Occipital lobe (tissue), 2 donors: ENCODE measurements around the gene CFAP54. TPM values are rescaled to one million over a fixed set of nuclear protein-coding genes. Genes with fewer than 3 reads are reported as not detected.

ENCODE experiments used
- DNase-seq: peaks from one replicate; lab custom pipeline; 2025; lab: John Stamatoyannopoulos, UW
- total RNA-seq: library from RNA; depleted of rRNA; stranded (reverse); fragments of >200 nt; gene quantifications from one replicate; pipeline ENCODE4 v1.2.3, GENCODE V29; 2014

The CFAP54 gene
- total RNA-seq, 1 donor from 2014 or later = 5.9 TPM

DNA sequence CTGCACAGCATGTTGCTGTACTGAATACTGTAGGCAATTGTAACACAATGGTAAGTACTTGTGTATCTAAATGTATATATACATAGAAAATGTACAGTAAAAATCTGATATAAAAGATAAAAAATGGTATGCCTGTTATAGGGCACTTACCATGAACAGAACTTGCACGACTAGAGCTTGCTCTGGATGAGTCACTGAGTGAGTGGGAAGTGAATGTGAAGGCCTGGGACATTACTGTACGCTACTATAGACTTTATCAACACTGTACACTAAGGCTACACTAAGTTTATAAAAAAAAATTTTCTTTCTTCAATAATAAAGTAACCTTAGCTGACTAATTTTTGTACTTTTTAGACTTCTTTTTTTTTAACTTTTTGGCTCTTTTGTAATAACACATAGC is 393.5 kb downstream of the CFAP54 start:
- DNase-seq = no peak

GRCh38 chr12:96883571-96883970 is 394.2 kb downstream of the CFAP54 start:
- DNase-seq = no peak

DNA sequence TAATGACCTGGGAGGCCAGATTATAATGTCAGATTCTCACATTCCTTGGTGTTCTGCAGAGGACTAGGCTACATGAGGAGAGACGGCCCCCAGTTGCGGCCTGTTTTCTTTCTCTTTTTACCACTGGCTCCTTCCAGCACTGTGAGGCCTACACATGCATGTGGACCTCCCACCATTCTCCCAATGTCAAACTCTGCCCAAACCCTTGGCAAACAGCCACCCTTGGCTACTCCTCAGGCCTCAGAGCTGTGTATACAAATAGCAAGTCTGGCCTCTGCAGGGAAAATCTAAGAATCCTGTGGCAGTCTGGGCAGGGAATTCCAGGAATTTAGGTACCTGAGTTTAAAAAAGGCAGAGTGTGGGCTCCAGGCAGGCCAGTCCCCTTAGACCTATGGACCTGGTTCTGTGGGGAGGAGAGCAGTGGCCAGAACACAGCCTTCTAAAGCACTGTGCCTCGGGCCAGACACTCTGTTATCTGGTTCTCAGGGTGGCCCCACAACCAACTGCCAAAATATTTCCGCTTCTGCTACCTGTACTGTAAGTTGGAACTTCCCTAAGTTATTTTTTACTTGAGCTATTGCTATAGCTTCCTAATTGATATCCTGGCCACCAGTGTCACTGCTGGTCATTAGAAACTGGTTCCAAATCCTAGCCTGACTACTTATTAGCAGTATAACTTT is 397.8 kb downstream of the CFAP54 start:
- peak; percentile 0 for DNase-seq

- no peak for DNase-seq
These were observed 400.0 kb downstream of the CFAP54 start for GRCh38 chr12:96889273-96889933.

- DNase-seq = no peak
These were observed 401.0 kb downstream of the CFAP54 start for GRCh38 chr12:96890331-96890730.

DNA sequence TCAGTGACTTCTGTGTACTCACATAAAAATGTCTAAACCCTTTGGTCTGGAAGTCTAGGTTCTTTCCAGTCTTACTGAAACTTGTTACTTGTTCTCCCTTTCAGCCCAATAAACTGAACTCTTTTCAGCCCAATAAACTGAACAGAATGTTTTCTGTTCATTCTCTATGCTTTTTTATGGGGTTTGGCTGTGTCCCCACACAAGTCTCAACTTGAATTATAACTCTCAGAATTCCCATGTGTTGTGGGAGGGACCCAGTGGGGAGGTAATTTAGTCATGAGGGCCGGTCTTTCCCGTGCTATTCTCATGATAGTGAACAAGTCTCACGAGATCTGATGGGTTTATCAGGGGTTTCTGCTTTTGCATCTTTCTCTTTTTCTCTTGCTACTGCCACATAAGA is 402.7 kb downstream of the CFAP54 start:
- DNase-seq = no peak

- DNase-seq = no peak
These were observed 408.0 kb downstream of the CFAP54 start for GRCh38 chr12:96897421-96897820.

DNA sequence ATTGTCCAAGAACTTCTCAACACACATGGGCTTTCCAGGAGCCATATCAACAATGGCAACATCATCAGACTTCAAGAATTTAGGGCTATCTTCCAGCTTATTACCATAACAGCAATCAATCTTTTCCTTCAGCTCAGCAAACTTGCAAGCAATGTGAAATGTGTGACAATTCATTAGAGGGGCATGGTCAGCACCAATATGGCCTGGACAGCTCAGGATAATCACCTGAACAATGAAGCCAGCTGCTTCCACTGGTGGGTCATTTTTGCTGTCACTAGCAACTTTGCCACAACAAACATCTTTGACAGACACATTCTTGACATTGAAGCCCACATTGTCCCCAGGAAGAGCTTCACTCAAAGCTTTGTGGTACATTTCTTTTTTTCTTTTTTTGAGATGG is 411.8 kb downstream of the CFAP54 start:
- DNase-seq = no peak

- no peak for DNase-seq
These were observed 412.7 kb downstream of the CFAP54 start for GRCh38 chr12:96902076-96902475.

DNA sequence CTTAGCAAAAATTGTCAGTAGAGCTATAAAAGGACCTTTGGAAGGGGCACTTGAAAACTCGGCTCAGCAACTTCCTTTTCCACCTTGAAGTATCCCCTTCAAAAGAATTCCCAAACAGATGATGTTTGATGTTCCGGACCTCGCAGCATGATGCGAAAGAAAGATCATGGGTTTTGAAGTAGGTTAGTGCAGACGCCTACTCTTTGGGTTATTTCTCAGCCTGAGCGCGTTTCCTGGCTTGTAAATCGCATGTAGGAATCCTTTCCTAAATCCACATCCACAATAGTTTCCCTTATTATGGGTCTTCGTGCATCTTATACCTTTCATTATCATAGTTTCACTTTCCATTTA is 417.1 kb downstream of the CFAP54 start:
- no peak for DNase-seq

DNA sequence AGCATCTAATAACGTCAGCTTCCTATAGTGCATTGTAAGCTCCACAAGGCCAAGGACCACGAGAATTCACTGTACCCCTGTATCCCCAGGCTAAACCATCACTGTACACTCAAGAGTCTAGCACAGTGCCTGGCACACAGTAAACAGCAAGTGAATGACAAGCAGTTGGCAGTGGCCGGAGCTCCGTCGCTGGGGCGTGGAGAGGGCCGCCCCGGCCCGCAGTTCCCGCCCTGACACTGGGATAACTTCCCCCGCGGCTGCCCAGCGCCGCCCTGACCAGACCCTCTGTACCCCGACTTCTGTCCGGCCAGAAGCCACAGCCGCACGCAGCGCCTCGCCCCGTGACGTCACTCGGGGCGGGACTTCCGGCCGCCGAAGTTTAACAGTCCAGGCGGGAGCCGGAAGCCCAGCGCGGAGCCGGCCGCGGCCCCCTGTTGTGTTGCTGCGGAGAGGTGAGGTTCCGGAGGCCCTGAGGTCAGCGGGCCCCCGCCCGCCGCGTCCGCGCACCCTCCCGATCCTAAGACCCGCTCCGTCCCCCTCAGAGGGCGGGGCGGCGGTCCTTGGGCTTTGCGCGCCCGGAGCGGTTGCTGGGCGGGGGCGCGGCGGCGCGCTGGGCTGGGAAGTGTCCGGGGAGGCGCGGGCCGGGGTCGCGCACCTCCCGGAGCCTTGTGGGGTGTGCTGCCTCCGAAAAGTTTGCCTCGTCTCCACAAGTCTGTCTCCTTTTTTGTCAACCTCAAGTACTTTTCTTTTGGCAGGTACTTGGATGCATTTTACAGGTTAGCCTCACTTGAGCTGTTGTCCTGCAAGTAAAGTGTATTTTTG is 417.7 kb downstream of the CFAP54 start, which contains the start of gene NEDD1:
NEDD1 (plus strand) TSS at position 409 of the 822 bp plus-strand sequence. CDS start 2,503 bp downstream, outside the sequence.
- DNase-seq = peak; percentile 46

GRCh38 chr12:96907671-96908422 is 418.5 kb downstream of the CFAP54 start:
- DNase-seq = no peak

DNA sequence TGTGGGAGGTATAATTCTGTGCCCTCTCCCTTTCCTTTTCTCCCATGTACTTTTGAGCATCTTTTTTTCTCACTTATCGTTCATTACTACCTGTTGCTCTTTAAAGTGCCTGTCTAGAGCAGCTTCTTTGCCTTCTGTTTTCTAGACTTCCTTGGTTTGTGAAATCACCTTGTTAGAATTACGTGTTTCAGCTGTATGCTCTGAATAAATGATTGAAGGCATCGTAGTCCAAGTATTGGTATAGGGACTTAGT is 419.0 kb downstream of the CFAP54 start:
- DNase-seq = no peak

GRCh38 chr12:96912261-96912660 is 422.9 kb downstream of the CFAP54 start:
- no peak for DNase-seq

- no peak for DNase-seq
These were observed 423.6 kb downstream of the CFAP54 start for GRCh38 chr12:96912943-96913342.

DNA sequence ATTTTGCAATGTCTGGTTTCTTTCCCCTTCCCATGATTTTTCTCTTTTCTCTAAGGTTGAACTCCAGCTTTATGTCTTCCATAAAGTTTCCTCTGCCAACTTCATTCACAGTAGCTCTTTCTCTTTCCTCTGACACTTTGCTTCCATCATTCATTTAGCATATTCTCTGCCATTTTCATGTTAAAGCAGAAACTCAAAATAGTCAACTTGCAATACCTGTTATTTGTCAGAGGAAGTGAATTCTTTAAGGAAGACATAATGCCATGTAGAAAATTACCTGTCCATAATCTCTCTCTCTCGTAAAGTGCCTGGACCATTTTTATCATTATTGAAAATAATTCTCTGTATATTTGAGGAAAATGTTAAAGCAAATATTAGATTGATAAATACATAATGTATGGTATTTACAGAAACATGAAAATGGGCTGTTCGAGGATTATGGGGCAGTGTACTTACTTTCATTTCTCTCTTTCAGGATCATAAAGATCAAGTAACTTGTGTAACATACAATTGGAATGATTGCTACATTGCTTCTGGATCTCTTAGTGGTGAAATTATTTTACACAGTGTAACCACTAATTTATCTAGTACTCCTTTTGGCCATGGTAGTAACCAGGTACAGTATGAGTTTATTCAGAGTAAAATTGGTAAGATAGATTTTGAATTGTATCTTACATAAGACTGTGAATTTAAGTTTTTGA is 430.3 kb downstream of the CFAP54 start:
- DNase-seq = no peak

Other genes starting within 250 kb of the CFAP54 start
- 107 TPM for gene CDK17, start 89.1 kb upstream of the CFAP54 start, total RNA-seq